ENCODE results near the gene GLA. TPM values are rescaled to one million over a fixed set of nuclear protein-coding genes. Genes with fewer than 3 reads are reported as not detected.

The GLA gene
- total and polyA plus RNA-seq, 2 of the 8 experiments (the other 6 are each of a cell fraction or from before 2014, with no cell fraction given), result 33.6 to 47.3 TPM

DNA sequence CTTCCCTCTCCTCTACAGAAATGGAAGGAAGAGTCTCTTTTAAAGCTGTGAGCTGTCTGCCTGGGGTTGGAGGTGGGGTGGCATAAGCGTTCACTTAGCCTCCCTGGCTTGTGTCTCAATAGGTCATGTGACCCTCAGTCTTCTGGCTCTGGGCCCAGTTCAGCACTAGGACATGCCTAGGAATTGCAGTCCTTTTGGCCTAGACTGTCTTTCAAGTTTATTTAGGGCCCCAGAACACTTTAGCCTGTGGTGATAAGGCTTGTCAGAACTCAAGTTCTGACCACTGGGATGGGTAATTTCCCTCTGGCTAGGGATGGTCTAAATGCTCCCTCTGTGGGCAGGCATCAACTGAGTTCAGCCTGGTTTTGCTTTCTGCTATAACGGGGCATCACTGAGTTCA lies 43.2 kb upstream of the GLA start:
- H3K27me3 ChIP-seq (replicated peaks in 1 of 4; ENCODE audit: control insufficient read depth in 3 of 4, extremely low read depth in 1 of 4, insufficient read depth in 3 of 4, low read length in 3 of 4), result no peaks in the 10 kb centered on the region
- no peak overlapping the region for H3K23ac ChIP-seq (ENCODE audit: insufficient read length)
- no peak for FAIRE-seq
- ChIA-PET CTCF (ENCODE audit: partially characterized antibody) (interaction anchor here (0.7 to 1.5 kb wide), 2 partner anchors 9 to 25 kb away, joined by 3 read pairs; no protein-coding TSS in a partner anchor), POLR2A (ENCODE audit: partially characterized antibody) (no interaction called here)
- 100% methylated on average over 1 of the region's 2 CpGs; no CpG with 5 or more reads in 1 of the 2 experiments for WGBS, 2 experiments (ENCODE audit: extremely low coverage in 1 of 2, insufficient coverage in 1 of 2, insufficient read length in 1 of 2, insufficient replicate concordance in 2 of 2, low coverage in 1 of 2, low lambda C conversion rate in 2 of 2, missing lambda C conversion rate in 1 of 2)
- H4K20me1 ChIP-seq (replicated peaks in 1 of 2; ENCODE audit: control insufficient read depth in 1 of 2, insufficient read depth in 2 of 2, low read length in 2 of 2), result no peaks in the 10 kb centered on the region
- no peak overlapping the region for H4K5ac ChIP-seq (ENCODE audit: insufficient read length, low read depth, low read length)
- H2BK20ac ChIP-seq (ENCODE audit: low read length), result no peak overlapping the region
- H3K4me3 ChIP-seq (ENCODE audit: extremely low read depth in 1 of 4, insufficient read depth in 2 of 4, low read depth in 3 of 4, low read length in 4 of 4), result no peak overlapping the region
- H3K14ac ChIP-seq (ENCODE audit: insufficient read length), result no peak overlapping the region
- H3K9me3 ChIP-seq (ENCODE audit: insufficient read depth in 2 of 2, low read depth in 1 of 2, low read length in 1 of 2), result no peaks in the 10 kb centered on the region
- H3K23me2 ChIP-seq (ENCODE audit: low read depth, low read length), result no peaks in the 10 kb centered on the region
- no peaks in the 10 kb centered on the region for H3K79me2 ChIP-seq (ENCODE audit: control insufficient read depth in 1 of 2, insufficient read depth in 2 of 2, low read length in 2 of 2)
- no peak overlapping the region for H2BK12ac ChIP-seq (ENCODE audit: low read depth, low read length)
- no peaks in the 10 kb centered on the region for H3K79me1 ChIP-seq (ENCODE audit: low read depth, low read length)
- H4K91ac ChIP-seq (replicated peaks; ENCODE audit: insufficient read length, low read length), result no peak overlapping the region
- H3K4me1 ChIP-seq (replicated peaks in 1 of 4; ENCODE audit: control insufficient read depth in 3 of 4, insufficient read depth in 4 of 4, low read length in 3 of 4), result no peaks in the 10 kb centered on the region
- no peak overlapping the region for H3K18ac ChIP-seq (ENCODE audit: extremely low read depth, low read length)
- DNase-seq (ENCODE audit: low read depth in 1 of 2, low spot score in 2 of 2), result no peak
- no peak overlapping the region for H3K4me2 ChIP-seq (ENCODE audit: insufficient read depth in 1 of 2, low read depth in 2 of 2, low read length in 2 of 2)
- H4K8ac ChIP-seq (ENCODE audit: extremely low read depth, insufficient read depth, low read length), result no peak overlapping the region
- H2AFZ ChIP-seq (ENCODE audit: low read length), result no peak overlapping the region
- H2BK15ac ChIP-seq (ENCODE audit: low read length), result no peak overlapping the region
- no peak overlapping the region for H3K9ac ChIP-seq (replicated peaks in 1 of 4; ENCODE audit: extremely low read depth in 1 of 4, low read depth in 3 of 4, low read length in 3 of 4)
- no peaks in the 10 kb centered on the region for H3K36me3 ChIP-seq (ENCODE audit: control insufficient read depth in 2 of 4, insufficient read depth in 4 of 4, low read length in 3 of 4)
- TF ChIP-seq TAF1 (IDR thresholded peaks at IDR 0.05; ENCODE audit: low read depth, low read length) (no peak), SUZ12 (IDR thresholded peaks at IDR 0.05; ENCODE audit: low read length) (no peak), FOSL1 (IDR thresholded peaks at IDR 0.05; ENCODE audit: insufficient read depth, low read depth, low read length) (no peak), YY1 (IDR thresholded peaks at IDR 0.05; ENCODE audit: low read depth, low read length) (no peak), CTBP2 (IDR thresholded peaks at IDR 0.05; ENCODE audit: borderline replicate concordance, insufficient read depth, insufficient read length, low read length) (no peak)
- no peak overlapping the region for H3K4ac ChIP-seq (replicated peaks; ENCODE audit: insufficient read length, low read depth, low read length)
- no peak overlapping the region for H2BK5ac ChIP-seq (ENCODE audit: low read depth, low read length)
- H3K56ac ChIP-seq (replicated peaks; ENCODE audit: insufficient read length, low read depth, low read length), result no peak overlapping the region
- H2BK120ac ChIP-seq (replicated peaks; ENCODE audit: low read depth, low read length), result no peak overlapping the region
- H3K27ac ChIP-seq (ENCODE audit: low read depth, low read length), result no peak overlapping the region
- no peak overlapping the region for H2AK5ac ChIP-seq (ENCODE audit: low read depth, low read length)
